Activated naive CD4-positive, alpha-beta T cell treated with anti-CD3 and anti-CD28 coated beads, Interleukin-2, amount 50 U/mL, for 72 hours (primary cell): Measurements from ENCODE around the gene CHMP6. TPM values are rescaled to one million over a fixed set of nuclear protein-coding genes. Genes with fewer than 3 reads are reported as not detected.

Experiments used
- ATAC-seq, 2 donors: fragments of 150-1000 bp; cut with Tn5 transposase; 2 replicates each; pipeline ENCODE4 v1.10.0; 2021; ENCODE audit warnings: mild to moderate bottlenecking in 2 of 2, moderate library complexity in 2 of 2
- DNase-seq, 2 donors: peaks; one replicate each; pipeline ENCODE4 v3.0.0; 2021 to 2022; ENCODE audit warnings: low spot score in 2 of 2
- H3K27ac Mint-ChIP-seq, 2 donors: one replicate each; pipeline ENCODE4 v1.8.0; 2022; ENCODE audit warnings: mild to moderate bottlenecking in 2 of 2, mixed read lengths in 2 of 2
- H3K36me3 Mint-ChIP-seq, 2 donors: one replicate each; pipeline ENCODE4 v1.8.0; 2022; ENCODE audit warnings: mixed read lengths in 2 of 2
- H3K9me3 Mint-ChIP-seq, 2 donors: one replicate each; pipeline ENCODE4 v1.8.0; 2022; ENCODE audit warnings: mixed read lengths in 2 of 2
- total RNA-seq, 2 donors: library from RNA; stranded (reverse); gene quantifications; one replicate each; pipeline ENCODE4 v1.2.3, GENCODE V29; 2022

Gene CHMP6
- 10 to 100 TPM in 1 of 2 donors, 1 to 10 TPM in 1; 9.7 to 18.5 TPM for total RNA-seq

GRCh38 chr17:80991645-80992076 is at the start of gene CHMP6:
Gene CHMP6 (plus strand): TSS chr17:80991841. CDS start chr17:80991919, 78 bp downstream.
- Mint-ChIP-seq H3K36me3 (no peaks in the 10 kb centered on the region), H3K9me3 (no peaks in the 10 kb centered on the region), H3K27ac (peak within 1 kb of the TSS; percentile 79 to 95)
- ATAC-seq (peak; percentile 79 to 84), DNase-seq (peak; percentile 79 to 80)

DNA sequence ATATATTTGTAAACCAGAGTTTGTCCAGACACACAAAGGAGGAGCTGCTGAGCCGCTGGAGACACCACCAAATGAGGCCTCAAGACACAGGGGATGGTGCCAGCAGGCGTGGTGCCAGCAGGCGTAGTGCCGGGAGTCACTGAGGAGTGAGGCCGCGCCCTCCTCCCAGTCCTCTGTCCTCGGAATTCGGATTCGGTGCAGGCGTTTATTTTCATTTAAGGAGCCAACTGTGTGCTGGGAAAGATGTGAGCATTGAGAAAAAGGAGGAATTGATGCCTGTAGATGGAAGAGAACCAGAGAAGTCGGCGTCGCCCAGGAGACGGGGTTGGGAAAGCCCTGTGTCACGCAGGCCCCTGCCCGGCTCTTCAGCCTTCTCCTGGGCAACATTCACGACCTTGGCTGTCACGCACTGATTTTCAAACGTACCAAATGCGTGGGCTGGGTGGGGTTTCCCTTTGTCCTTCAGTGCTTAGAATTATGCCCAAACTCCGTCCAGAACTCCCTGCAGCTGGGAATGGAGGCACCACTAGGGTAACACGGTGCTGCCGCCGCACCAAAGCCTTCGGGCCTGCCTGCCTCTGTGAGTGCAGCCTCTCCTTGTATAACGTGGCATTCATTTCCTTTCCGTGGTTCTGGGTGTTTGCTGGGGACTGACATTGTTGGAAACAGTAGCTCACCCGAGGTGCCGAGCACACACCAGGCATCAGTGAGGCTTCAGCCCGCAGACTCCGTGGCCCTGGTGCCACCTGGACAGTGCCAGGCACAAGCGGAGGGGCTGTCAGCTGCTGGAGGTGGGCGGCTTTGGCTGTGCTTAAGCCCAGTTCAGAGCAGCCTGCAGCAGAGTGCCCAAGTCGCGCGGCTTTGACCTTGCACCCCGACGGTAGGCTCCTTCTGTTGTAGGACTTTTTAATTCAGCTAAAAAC is 49.0 kb upstream of the CHMP6 start:
- no peaks in the 10 kb centered on the region for H3K9me3 Mint-ChIP-seq
- peaks cover 16 to 27% of the 10 kb centered on the region in 2 donors for H3K36me3 Mint-ChIP-seq
- DNase-seq: no peak
- H3K27ac Mint-ChIP-seq: peak overlapping the region in 1 of 2 donors; percentile 52
- ATAC-seq: no peak

- ATAC-seq: no peak
- Mint-ChIP-seq H3K9me3 (no peaks in the 10 kb centered on the region), H3K36me3 (peaks cover 16 to 34% of the 10 kb centered on the region in 2 donors), H3K27ac (peak overlapping the region in 1 of 2 donors; percentile 10)
- no peak for DNase-seq
Observed at GRCh38 chr17:80943346-80944145, 48.1 kb upstream of the CHMP6 start.

- DNase-seq: no peak
- Mint-ChIP-seq H3K27ac (peak overlapping the region; percentile 11 to 32), H3K9me3 (no peaks in the 10 kb centered on the region), H3K36me3 (peaks cover 16 to 34% of the 10 kb centered on the region in 2 donors)
- no peak for ATAC-seq
Observed at GRCh38 chr17:80944326-80944725, 47.3 kb upstream of the CHMP6 start.

DNA sequence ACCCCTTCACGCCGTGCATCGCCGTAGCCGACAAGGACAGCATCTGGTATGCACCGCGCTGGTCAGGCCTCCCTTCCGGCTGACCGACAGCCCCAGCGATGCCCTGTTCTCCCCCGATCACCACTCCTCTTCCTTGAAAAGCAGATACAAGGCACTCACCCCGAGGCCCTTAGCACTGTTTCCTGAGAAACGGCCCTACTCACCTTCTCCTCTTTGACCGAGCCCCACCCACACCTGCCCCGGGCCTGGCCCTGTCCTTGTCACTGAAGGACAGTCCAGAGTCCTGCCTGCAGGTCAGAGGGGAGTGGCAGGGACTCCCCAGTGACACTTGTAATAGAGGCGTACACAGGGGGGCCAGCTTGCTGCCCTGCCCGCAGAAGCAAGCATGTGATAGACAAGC is 45.9 kb upstream of the CHMP6 start:
- DNase-seq (no peak), ATAC-seq (no peak)
- Mint-ChIP-seq H3K27ac (peak overlapping the region in 1 of 2 donors; percentile 12), H3K36me3 (peaks cover 16 to 40% of the 10 kb centered on the region in 2 donors), H3K9me3 (no peaks in the 10 kb centered on the region)

DNA sequence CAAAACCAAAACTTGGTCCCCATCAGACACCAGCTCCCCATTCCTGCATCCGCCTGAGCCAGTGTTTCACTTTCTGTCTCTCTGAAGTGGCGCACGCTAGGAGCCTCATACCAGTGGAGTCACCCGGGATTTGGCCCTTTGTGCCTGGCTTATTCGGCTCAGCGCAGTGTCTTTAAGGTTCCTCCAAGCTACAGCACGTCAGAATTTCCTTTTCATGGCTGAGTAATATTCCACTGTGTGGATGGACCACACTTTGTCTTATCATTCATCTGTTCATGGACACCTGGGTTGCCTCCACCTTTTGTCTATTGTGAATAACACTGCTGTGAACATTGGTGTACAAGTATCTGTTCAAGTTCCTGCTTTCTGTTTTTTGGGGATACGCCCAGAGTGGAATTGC is 45.2 kb upstream of the CHMP6 start:
- peaks cover 16 to 40% of the 10 kb centered on the region in 2 donors for H3K36me3 Mint-ChIP-seq
- DNase-seq (no peak), ATAC-seq (no peak)
- peak overlapping the region in 1 of 2 donors; percentile 45 for H3K27ac Mint-ChIP-seq
- no peaks in the 10 kb centered on the region for H3K9me3 Mint-ChIP-seq

GRCh38 chr17:80947200-80947940 is 44.3 kb upstream of the CHMP6 start:
- H3K9me3 Mint-ChIP-seq: no peaks in the 10 kb centered on the region
- DNase-seq (no peak), ATAC-seq (no peak)
- H3K27ac Mint-ChIP-seq: peak overlapping the region in 1 of 2 donors; percentile 22
- peaks cover 16 to 32% of the 10 kb centered on the region in 2 donors for H3K36me3 Mint-ChIP-seq

DNA sequence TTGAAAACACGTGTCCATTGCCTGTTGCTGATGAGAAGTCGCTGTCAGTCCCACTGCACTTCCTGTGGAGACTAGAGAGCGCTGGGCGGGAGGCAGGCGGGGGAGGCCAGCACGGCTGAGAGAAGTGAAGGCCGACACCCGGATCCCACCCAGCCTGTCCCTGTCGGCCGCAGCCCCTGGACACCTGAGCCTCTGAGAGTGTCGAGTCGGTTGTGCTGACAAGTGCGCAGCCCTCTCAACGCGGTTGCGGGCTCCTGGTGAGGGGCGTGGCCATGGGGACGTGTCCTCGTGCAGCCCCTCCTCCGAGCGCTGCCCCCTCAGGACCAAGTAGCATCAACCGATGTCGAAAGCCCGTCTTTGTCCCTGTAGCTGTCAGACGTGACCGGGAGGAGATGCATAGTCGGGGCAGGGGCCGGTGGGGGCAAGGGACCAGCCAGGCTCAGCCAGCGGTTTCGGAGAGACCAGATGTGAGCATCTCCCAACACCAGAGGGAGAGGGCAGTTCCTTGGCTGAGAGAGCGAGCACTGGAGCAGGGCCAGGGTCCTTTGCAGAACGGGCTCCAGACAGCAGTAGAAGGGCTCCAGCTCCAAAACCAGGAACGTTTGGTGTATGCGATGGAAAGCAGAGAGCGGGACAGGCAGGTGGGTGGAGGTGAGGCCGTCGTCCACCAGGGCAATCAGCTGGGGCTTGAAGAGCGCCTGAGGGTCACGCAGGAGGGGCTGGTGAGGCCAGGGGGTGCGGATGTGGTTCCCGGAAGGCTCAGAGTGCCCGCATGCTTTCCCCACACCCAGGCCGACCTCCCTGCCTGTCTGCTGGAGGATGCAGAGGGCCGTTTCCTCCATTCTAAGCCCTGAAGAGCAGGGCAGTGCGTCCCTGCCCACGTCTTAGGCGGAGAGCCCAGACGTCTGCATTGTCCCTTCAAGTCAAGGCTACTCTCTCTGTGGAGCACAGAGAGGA is 43.3 kb upstream of the CHMP6 start:
- Mint-ChIP-seq H3K9me3 (no peaks in the 10 kb centered on the region), H3K36me3 (peaks cover 16 to 29% of the 10 kb centered on the region in 2 donors), H3K27ac (no peak overlapping the region)
- ATAC-seq (no peak), DNase-seq (no peak)

- ATAC-seq (no peak), DNase-seq (no peak)
- Mint-ChIP-seq H3K9me3 (no peaks in the 10 kb centered on the region), H3K36me3 (peaks cover 16 to 29% of the 10 kb centered on the region in 2 donors), H3K27ac (no peak overlapping the region)
Observed at GRCh38 chr17:80948976-80949450, 42.6 kb upstream of the CHMP6 start.

DNA sequence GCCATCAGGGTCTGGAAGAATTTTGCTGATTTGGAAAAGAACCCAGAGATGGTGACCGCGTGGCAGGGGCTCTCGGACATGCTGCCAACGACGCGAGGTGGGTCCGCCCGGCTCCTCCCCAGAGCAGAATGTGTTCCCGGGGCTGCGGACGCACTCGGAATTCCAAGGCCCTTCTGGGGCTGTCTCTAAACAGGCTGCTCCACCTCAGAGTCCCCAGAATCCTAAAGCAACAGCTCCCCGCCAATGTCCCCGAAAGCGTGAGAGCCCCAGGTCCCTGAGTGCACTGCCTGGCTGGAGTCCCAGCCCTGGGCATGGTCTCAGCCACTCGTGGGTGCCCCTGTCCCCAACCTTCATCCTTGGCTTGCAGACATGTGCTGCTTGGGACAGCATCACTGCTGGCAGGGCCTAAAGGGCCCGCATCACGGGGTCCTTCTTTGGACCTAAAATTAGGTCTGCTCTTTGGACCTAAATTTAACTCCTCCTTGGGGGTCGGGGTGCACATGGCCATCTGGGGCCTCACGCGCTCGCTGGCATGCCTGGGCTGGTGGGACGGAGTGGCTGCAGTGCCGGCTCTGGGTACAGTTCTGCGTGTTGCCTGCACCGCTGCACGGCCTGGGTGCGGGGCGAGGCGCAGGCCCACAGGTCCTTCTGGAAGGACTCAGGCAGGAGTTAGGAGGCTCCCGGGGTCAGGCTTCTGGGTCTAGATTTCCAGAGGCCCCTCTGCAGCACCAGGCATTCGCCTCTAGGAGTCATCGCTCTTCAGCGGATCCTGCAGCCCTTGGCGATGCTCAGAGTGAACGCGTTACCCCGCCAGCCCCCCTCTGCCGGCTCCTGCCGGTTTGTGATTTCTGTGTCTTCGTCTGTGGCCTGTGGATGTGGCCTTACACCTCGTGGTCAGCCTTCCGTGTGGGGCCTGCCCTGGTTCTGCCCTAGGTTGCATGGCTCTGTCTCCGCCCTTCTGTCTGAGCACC is 41.9 kb upstream of the CHMP6 start:
- ATAC-seq (no peak), DNase-seq (no peak)
- peak overlapping the region in 1 of 2 donors; percentile 44 for H3K27ac Mint-ChIP-seq
- no peaks in the 10 kb centered on the region for H3K9me3 Mint-ChIP-seq
- H3K36me3 Mint-ChIP-seq: peaks cover 16 to 29% of the 10 kb centered on the region in 2 donors

- peak overlapping the region in 1 of 2 donors; percentile 48 for H3K27ac Mint-ChIP-seq
- peaks cover 16 to 29% of the 10 kb centered on the region in 2 donors for H3K36me3 Mint-ChIP-seq
- H3K9me3 Mint-ChIP-seq: no peaks in the 10 kb centered on the region
- DNase-seq (no peak), ATAC-seq (no peak)
Observed at GRCh38 chr17:80950466-80951120, 41.0 kb upstream of the CHMP6 start.

DNA sequence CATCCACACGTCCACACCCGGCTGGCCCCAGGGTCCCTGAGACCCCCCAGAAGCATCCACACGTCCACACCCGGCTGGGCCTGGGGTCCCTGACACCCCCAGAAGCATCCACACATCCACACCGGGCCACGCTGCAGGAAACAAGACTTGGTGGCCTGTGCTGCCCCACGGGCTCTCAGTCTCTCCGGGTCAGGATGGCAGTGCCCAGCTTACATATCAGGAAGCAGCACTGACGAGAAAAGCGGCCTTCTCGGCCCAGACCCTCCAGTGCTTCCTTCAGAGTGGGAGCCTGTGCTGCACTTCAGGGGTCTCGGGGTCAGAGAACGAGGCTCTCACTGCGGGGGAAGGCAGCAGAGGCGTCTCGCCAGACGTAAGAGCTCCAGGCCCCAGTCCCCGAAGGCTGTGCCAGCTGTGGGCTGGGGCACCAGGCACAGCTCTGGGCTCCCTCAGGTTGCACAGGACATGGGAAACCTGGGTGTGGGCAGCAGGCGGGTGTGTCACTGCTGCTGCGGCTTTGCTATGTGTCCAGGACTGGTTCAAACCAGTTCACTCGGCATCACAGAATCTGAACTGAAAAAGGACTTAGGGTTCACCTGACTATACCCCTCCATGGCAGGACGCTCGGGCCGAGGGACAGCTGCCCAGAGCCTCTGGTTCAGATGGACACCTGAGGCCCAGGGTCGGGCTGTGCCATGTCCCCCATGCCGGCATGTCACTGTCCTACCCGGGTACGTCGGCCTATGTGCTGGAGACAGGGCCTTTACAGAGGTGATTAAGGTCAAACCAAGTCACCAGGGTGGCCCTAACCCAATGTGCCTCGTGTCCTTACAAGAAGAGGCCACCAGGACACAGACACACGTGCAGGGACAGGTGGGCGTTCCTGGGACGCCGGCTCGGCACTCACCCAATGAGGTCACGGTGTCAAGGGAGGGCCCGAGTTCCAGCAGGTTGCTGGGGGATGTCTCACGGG is 40.2 kb upstream of the CHMP6 start:
- no peak for DNase-seq
- peak; percentile 12 to 24 for ATAC-seq
- H3K27ac Mint-ChIP-seq: peak overlapping the region in 1 of 2 donors; percentile 48

GRCh38 chr17:80952291-80952690 is 39.4 kb upstream of the CHMP6 start:
- no peak for ATAC-seq
- Mint-ChIP-seq H3K9me3 (no peaks in the 10 kb centered on the region), H3K27ac (peak overlapping the region in 1 of 2 donors; percentile 44), H3K36me3 (peaks cover 0 to 15% of the 10 kb centered on the region in 2 donors)
- DNase-seq: no peak

More for the DNA sequence above, 40.2 kb upstream of the CHMP6 start:
- Mint-ChIP-seq H3K9me3 (no peaks in the 10 kb centered on the region), H3K36me3 (peaks cover 7 to 21% of the 10 kb centered on the region in 2 donors)
